ENCODE results near the gene BTG1.

- no peak for TF ChIP-seq NFRKB (IDR thresholded peaks at IDR 0.05)
- no peak for TF ChIP-seq CTBP1 (IDR thresholded peaks at IDR 0.05; ENCODE audit: borderline replicate concordance)
- no peak for TF ChIP-seq LEF1 (IDR thresholded peaks at IDR 0.05; ENCODE audit: borderline replicate concordance)
- no peak for TF ChIP-seq ELF4 (IDR thresholded peaks at IDR 0.05)
- no peak for TF ChIP-seq SP1 (IDR thresholded peaks at IDR 0.05)
- TF ChIP-seq FOXK2 (IDR thresholded peaks at IDR 0.05) = no peak
These were observed 48.9 kb upstream of the BTG1 start for GRCh38 chr12:92194561-92194960.

All from HEK293T (cell line).